Uterus (tissue), 2 donors: Measurements from ENCODE around the gene MBD1.
"Not testable (repeated sequence)": the region's sequence is repeated elsewhere in the genome, so short reads cannot be mapped to it uniquely, and the experiment has no call there.

Experiments used
- CTCF ChIP-seq, 4 experiments: fragments of 200-600 bp in 2 of 4; fragments of 450-650 bp in 2 of 4; sonication (generic) in 2 of 4; IDR thresholded peaks; one replicate each; pipeline ENCODE4 v1.5.1; 2016 to 2019; ENCODE audit warnings: antibody characterized with exemption in 4 of 4, mild to moderate bottlenecking in 2 of 4, moderate library complexity in 1 of 4
- POLR2A ChIP-seq, 2 donors: fragments of 450-650 bp; IDR thresholded peaks; one replicate each; pipeline ENCODE4 v1.6.1; 2016; ENCODE audit warnings: antibody characterized with exemption in 2 of 2, mild to moderate bottlenecking in 1 of 2, moderate library complexity in 1 of 2

DNA sequence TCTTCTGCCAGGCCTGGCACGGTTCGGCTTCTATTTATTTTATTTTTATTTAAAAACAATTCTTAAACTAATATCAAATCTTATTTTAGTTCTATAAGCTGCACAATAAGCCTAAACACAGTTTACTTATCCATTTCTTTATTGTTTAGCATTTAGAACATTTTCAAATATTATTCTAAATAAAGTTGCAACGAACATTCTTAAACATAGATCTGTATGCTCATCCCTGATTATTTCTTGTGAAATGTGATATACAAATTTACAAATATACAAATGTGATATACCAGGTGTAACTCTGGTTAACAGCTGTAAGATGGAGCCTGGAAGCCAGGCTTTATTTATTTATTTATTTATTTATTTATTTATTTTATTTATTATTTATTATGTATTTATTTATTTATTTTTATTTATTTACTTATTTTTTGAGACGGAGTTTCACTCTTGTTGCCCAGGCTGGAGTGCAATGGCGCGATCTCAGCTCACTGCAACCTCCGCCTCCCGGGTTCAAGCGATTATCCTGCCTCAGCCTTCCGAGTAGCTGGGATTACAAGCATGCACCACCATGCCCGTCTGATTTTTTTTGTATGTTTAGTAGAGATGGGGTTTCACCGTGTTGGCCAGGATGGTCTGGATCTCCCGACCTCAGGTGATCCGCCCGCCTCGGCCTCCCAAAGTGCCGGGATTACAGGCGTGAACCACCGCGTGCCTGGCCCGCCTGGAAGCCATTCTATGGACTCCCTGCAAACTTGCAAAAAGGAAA, 7.2 kb upstream of the MBD1 start:
- not testable (repeated sequence) for TF ChIP-seq CTCF, POLR2A (IDR thresholded peaks at IDR 0.05)
